ENCODE data around the gene WRAP73. TPM values are rescaled to one million over a fixed set of nuclear protein-coding genes. Genes with fewer than 3 reads are reported as not detected.

Gene WRAP73
- total RNA-seq, result 18.0 and 23.2 TPM in 2 replicates

GRCh38 chr1:3649342-3650247 is at the start of gene WRAP73:
WRAP73 (minus strand) TSS chr1:3650103; CDS start chr1:3649999, 104 bp downstream.

GRCh38 chr1:3651930-3652547 is 2.1 kb upstream of the WRAP73 start, which contains the start of gene TP73:
TP73 (plus strand) TSS chr1:3652516; CDS start chr1:3682366, 29,850 bp downstream.

GRCh38 chr1:3624200-3625136 is 25.4 kb downstream of the WRAP73 start, which contains the start of gene TPRG1L:
TPRG1L (plus strand) TSS chr1:3625015; CDS start chr1:3625073, 58 bp downstream.

GRCh38 chr1:3611170-3612019 is 38.5 kb downstream of the WRAP73 start, which contains the start of gene MEGF6:
MEGF6 (minus strand) TSS chr1:3611508; CDS start chr1:3611268, 240 bp downstream.

Other genes starting within 250 kb of the WRAP73 start
- 0.15 and 0.17 TPM in 2 replicates for gene ARHGEF16, start 195.4 kb downstream of the WRAP73 start, total RNA-seq
- gene MEGF6, start 38.6 kb downstream of the WRAP73 start, total RNA-seq, result 1.2 and 1.3 TPM in 2 replicates
- gene TPRG1L, start 25.1 kb downstream of the WRAP73 start, total RNA-seq, result 10.6 and 10.9 TPM in 2 replicates
- gene TP73, start 2.4 kb upstream of the WRAP73 start, total RNA-seq, result not detected in 2 replicates
- not detected in 2 replicates for gene CCDC27, start 102.3 kb upstream of the WRAP73 start, total RNA-seq
- gene SMIM1, start 122.6 kb upstream of the WRAP73 start, total RNA-seq, result 5.6 and 10.9 TPM in 2 replicates
- gene LRRC47, start 146.4 kb upstream of the WRAP73 start, total RNA-seq, result 25.4 and 28.7 TPM in 2 replicates
- 16.0 and 16.5 TPM in 2 replicates for gene CEP104, start 207.1 kb upstream of the WRAP73 start, total RNA-seq
- 7.7 and 9.2 TPM in 2 replicates for gene DFFB, start 207.4 kb upstream of the WRAP73 start, total RNA-seq